Lower lobe of right lung (tissue), 2 donors: ENCODE data around the gene CUBN. TPM values are rescaled to one million over a fixed set of nuclear protein-coding genes. Genes with fewer than 3 reads are reported as not detected.
"Not testable (repeated sequence)": the region's sequence is repeated elsewhere in the genome, so short reads cannot be mapped to it uniquely, and the experiment has no call there.

Source experiments
- ATAC-seq, 2 donors: fragments of 200-7000 bp; cut with Tn5 transposase; one replicate each; pipeline ENCODE4 v1.9.1; 2020 to 2022; ENCODE audit warnings: mild to moderate bottlenecking in 2 of 2, moderate library complexity in 2 of 2
- DNase-seq: peaks from one replicate; pipeline ENCODE4 v3.0.0-alpha.2; 2020
- H3K27ac ChIP-seq: fragments of 200-600 bp; one replicate; pipeline ENCODE4 v1.8.0; 2022
- H3K27me3 ChIP-seq: fragments of 200-600 bp; one replicate; pipeline ENCODE4 v1.8.0; 2022; ENCODE audit warnings: low read depth
- H3K36me3 ChIP-seq: fragments of 200-600 bp; one replicate; pipeline ENCODE4 v1.8.0; 2022; ENCODE audit warnings: mild to moderate bottlenecking
- H3K4me1 ChIP-seq: fragments of 200-600 bp; one replicate; pipeline ENCODE4 v1.8.0; 2022
- H3K4me3 ChIP-seq: fragments of 200-600 bp; one replicate; pipeline ENCODE4 v1.8.0; 2022; ENCODE audit warnings: mild to moderate bottlenecking
- H3K9me3 ChIP-seq: fragments of 200-600 bp; one replicate; pipeline ENCODE4 v1.8.0; 2022
- CTCF ChIP-seq: fragments of 200-600 bp; IDR thresholded peaks from one replicate; pipeline ENCODE4 v1.8.0; 2022; ENCODE audit warnings: antibody characterized with exemption, mild to moderate bottlenecking
- intact Hi-C: fragments of 100-400 bp; cut with DNase I; formaldehyde crosslinking; loops from one replicate; pipeline ENCODE4 v1.11.0; 2022
- total RNA-seq: library from RNA; stranded (reverse); fragmentation: NEBNext Ultra II Directional; extraction: Animal tissue kit (Norgen Biotek cat#: 25700); gene quantifications from one replicate; pipeline ENCODE4 v1.2.1, GENCODE V29; 2021
- donor health status: DM: no; HTN: yes; CAD: no; lungs with severe emphysema.

Gene CUBN
- total RNA-seq, 1 donor from 2014 or later = 2.2 TPM

GRCh38 chr10:17115683-17116082 lies 13.9 kb downstream of the CUBN start:
- no peak for TF ChIP-seq CTCF
- no peak for DNase-seq
- Histone ChIP-seq H3K27me3 (no peaks in the 10 kb centered on the region), H3K36me3 (no peaks in the 10 kb centered on the region), H3K9me3 (no peaks in the 10 kb centered on the region), H3K4me1 (no peaks in the 10 kb centered on the region), H3K4me3 (no peak overlapping the region), H3K27ac (no peak overlapping the region)
- intact Hi-C loops = no loop called here
- ATAC-seq = no peak

GRCh38 chr10:17114878-17115444 lies 14.7 kb downstream of the CUBN start:
- not testable (repeated sequence) for DNase-seq

GRCh38 chr10:17113889-17114540 lies 15.6 kb downstream of the CUBN start:
- Histone ChIP-seq H3K4me1 (no peaks in the 10 kb centered on the region), H3K9me3 (no peaks in the 10 kb centered on the region), H3K36me3 (no peaks in the 10 kb centered on the region), H3K27ac (no peak overlapping the region), H3K27me3 (no peaks in the 10 kb centered on the region), H3K4me3 (no peak overlapping the region)
- intact Hi-C loops = no loop called here
- no peak for TF ChIP-seq CTCF
- DNase-seq = no peak
- ATAC-seq = peak; percentile 45 to 66

More at GRCh38 chr10:17114878-17115444, 14.7 kb downstream of the CUBN start:
- H3K4me3 ChIP-seq, H3K36me3 ChIP-seq, H3K4me1 ChIP-seq, H3K9me3 ChIP-seq, H3K27me3 ChIP-seq, ATAC-seq, intact Hi-C loops, H3K27ac ChIP-seq: not testable (repeated sequence)

GRCh38 chr10:17113346-17113745 lies 16.3 kb downstream of the CUBN start:
- Histone ChIP-seq H3K27ac (no peak overlapping the region), H3K27me3 (no peaks in the 10 kb centered on the region), H3K4me3 (no peak overlapping the region), H3K36me3 (no peaks in the 10 kb centered on the region), H3K9me3 (no peaks in the 10 kb centered on the region), H3K4me1 (no peaks in the 10 kb centered on the region)
- intact Hi-C loops = no loop called here
- TF ChIP-seq CTCF = no peak
- DNase-seq (no peak), ATAC-seq (no peak)

- intact Hi-C loops = no loop called here
- Histone ChIP-seq H3K4me3 (no peak overlapping the region), H3K36me3 (no peaks in the 10 kb centered on the region), H3K9me3 (no peaks in the 10 kb centered on the region), H3K27me3 (no peaks in the 10 kb centered on the region), H3K4me1 (no peaks in the 10 kb centered on the region), H3K27ac (no peak overlapping the region)
- no peak for TF ChIP-seq CTCF
- no peak for ATAC-seq
- no peak for DNase-seq
Observed at GRCh38 chr10:17112566-17112965, 17.0 kb downstream of the CUBN start.

GRCh38 chr10:17109475-17110207 lies 20.0 kb downstream of the CUBN start:
- Histone ChIP-seq H3K4me3 (no peak overlapping the region), H3K9me3 (no peaks in the 10 kb centered on the region), H3K27me3 (no peaks in the 10 kb centered on the region), H3K4me1 (no peaks in the 10 kb centered on the region), H3K27ac (no peak overlapping the region), H3K36me3 (no peaks in the 10 kb centered on the region)
- no peak for TF ChIP-seq CTCF
- no peak for ATAC-seq
- intact Hi-C loops = no loop called here
- DNase-seq = no peak
